Stimulated activated CD4-positive, alpha-beta T cell treated with anti-CD3 and anti-CD28 coated beads, Interleukin-12 subunit alpha, Interleukin-12 subunit beta, amount 100 ng/mL, for 4 hours (primary cell): ENCODE data around the gene SPPL3.
"Not testable (repeated sequence)": the region's sequence is repeated elsewhere in the genome, so short reads cannot be mapped to it uniquely, and the experiment has no call there.

Source experiments
- DNase-seq: peaks from one replicate; pipeline ENCODE4 v3.0.0-alpha.2; 2020

Gene SPPL3

GRCh38 chr12:120814203-120814902 is 89.8 kb downstream of the SPPL3 start:
- DNase-seq: no peak

- no peak for DNase-seq
These were observed 90.5 kb downstream of the SPPL3 start for GRCh38 chr12:120813588-120814153.

- DNase-seq: no peak
These were observed 94.1 kb downstream of the SPPL3 start for GRCh38 chr12:120810021-120810420.

GRCh38 chr12:120804428-120804827 is 99.7 kb downstream of the SPPL3 start:
- no peak for DNase-seq

- no peak for DNase-seq
These were observed 103.0 kb downstream of the SPPL3 start for GRCh38 chr12:120801146-120801545.

- DNase-seq: no peak
These were observed 103.5 kb downstream of the SPPL3 start for GRCh38 chr12:120800665-120801064.

- no peak for DNase-seq
These were observed 104.7 kb downstream of the SPPL3 start for GRCh38 chr12:120799243-120800045.

- no peak for DNase-seq
These were observed 105.5 kb downstream of the SPPL3 start for GRCh38 chr12:120798696-120799095.

GRCh38 chr12:120797677-120798642 is 106.2 kb downstream of the SPPL3 start:
- no peak for DNase-seq

- DNase-seq: no peak
These were observed 108.5 kb downstream of the SPPL3 start for GRCh38 chr12:120795441-120796178.

- DNase-seq: no peak
These were observed 110.8 kb downstream of the SPPL3 start for GRCh38 chr12:120793357-120793756.

- not testable (repeated sequence) for DNase-seq
These were observed 111.7 kb downstream of the SPPL3 start for GRCh38 chr12:120792456-120792855.

- no peak for DNase-seq
These were observed 112.4 kb downstream of the SPPL3 start for GRCh38 chr12:120791669-120792176.

- no peak for DNase-seq
These were observed 114.0 kb downstream of the SPPL3 start for GRCh38 chr12:120790114-120790513.

- no peak for DNase-seq
These were observed 116.3 kb downstream of the SPPL3 start for GRCh38 chr12:120787889-120788288.

GRCh38 chr12:120784804-120785203 is 119.4 kb downstream of the SPPL3 start:
- no peak for DNase-seq

GRCh38 chr12:120783197-120783596 is 121.0 kb downstream of the SPPL3 start:
- DNase-seq: no peak

- no peak for DNase-seq
These were observed 128.2 kb downstream of the SPPL3 start for GRCh38 chr12:120775862-120776552.

GRCh38 chr12:120774169-120774916 is 129.8 kb downstream of the SPPL3 start:
- no peak for DNase-seq

- DNase-seq: no peak
These were observed 133.1 kb downstream of the SPPL3 start for GRCh38 chr12:120771097-120771496.
